RPMI7951 (cell line): ENCODE results near the gene IQUB. TPM values are rescaled to one million over a fixed set of nuclear protein-coding genes. Genes with fewer than 3 reads are reported as not detected.
"Not testable (repeated sequence)": the region's sequence is repeated elsewhere in the genome, so short reads cannot be mapped to it uniquely, and the experiment has no call there.

Source experiments
- DNase-seq: peaks from one replicate; pipeline ENCODE4 v3.0.0-alpha.2; 2012; ENCODE audit warnings: low read depth
- total RNA-seq: library from RNA; depleted of rRNA; stranded (reverse); fragments of >200 nt; shearing (Covaris generic); gene quantifications from 2 replicates; pipeline ENCODE4 v1.2.3, GENCODE V29; 2014; rRNA removed

The IQUB gene
- total RNA-seq = 0.39 and 1.1 TPM in 2 replicates

DNA sequence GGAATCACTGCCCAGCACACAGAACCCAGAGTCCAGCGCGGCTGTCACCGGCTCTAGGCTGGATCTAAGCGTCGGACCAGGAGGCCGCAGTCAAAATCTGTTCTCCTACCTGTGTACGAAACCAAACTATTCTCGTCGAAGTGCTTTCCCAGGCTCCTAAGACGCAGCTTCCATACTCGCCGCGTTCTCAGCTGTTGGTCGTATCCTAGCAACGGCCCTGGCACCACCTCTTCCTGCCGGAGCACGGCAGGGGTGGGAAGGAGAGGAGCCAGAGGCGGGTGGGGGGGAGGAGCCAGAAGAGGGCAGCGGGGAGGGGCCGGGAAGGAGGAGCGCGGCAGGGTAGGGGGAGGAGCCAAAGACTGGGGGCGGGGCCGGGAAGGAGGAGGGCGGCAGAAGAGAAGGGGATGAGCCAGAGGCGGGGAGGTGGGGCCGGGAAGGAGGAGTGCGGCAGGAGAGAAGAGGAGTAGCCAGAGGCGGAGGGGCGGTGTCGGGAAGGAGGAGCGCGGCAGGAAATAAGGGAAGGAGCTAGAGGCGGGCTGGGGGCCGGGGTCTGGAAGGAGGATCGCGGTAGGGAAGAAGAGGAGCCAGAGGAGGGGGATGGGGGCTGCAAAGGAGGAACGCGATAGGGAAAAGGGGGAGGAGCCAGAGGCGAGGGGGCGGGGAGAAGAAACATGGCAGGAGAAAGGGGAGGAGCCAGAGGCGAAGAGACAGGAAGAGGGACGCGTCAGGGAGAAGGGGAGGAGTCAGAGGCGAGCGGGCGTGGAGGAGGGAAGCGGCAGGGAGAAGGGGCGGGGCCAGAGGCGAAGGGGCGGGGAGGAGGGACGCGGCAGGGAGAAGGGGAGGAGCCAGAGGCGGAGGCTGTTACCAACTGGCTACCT is at the start of gene IQUB:
TSS of gene IQUB (minus strand) at position 213 of the 878 bp plus-strand sequence. CDS start 22,255 bp downstream, outside the sequence.
- peak; percentile 94 for DNase-seq

- DNase-seq = no peak
Observed at GRCh38 chr7:123583821-123584220, 49.4 kb upstream of the IQUB start.

DNA sequence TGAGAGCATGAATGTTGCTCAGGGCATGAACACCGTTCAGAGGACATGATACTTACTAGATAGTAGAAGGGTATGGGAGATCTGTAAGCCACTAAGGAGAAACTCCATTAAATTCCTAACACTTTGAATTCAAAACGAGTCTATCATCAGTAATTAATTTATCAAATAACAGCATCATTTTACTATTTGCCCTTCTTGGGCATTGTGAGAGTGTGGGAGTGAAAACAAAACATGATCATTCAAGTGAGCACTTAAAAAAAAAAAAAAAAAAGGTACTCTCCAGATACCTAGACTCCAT is 46.7 kb upstream of the IQUB start:
- no peak for DNase-seq

DNA sequence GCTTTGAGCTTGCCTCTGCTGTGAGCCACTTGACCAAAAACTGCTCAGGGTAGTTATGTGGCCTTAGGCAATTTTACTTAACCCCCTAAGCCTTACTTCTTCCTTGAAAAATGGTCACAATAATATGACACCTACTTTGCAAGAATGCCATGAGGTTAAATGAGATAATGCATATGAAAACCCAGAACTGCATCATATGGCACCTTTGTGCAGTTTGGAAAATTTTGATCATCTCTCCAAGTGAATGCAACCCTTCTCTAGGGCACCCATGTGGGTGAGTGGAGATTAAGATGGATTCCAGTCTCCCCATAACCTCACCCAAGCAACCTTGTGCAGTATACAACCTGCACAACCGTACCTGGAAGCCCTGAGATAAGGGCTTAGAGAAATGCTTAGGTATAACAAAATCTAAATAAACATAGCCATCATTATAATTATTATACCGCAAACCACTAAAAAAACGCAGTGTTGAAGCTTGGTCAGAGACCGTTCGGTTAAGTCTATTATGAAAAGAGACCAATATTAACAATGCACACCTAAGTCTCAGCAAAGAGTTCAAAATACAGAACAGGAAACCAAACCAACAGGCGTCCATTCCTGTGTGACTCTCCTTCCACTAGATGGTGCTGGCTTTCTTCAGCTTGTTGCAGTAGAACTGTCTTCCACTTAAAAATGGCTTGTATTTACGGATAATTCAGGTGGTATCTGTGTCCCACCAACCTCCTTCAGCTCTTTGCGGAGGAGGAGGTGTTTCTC is 46.2 kb upstream of the IQUB start:
- DNase-seq = peak; percentile 40

DNA sequence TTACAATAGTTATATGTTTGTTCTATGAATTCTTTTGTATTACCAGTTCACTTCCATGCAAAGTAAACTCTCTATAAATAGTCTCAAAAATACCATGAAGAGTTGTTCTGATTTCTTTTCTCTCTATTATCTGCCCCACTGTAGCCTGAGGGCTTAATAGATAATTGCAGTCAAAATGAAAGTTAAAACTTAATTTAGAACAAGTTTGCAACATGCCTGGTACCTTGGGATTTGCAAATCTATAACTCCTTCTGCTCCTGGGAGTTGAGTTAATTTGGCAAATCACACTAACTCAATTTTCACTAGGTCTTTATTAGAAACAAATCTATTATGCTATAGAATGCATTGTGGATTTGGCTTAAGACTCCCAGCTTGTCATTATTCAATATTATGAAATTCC is 45.0 kb upstream of the IQUB start:
- no peak for DNase-seq

DNA sequence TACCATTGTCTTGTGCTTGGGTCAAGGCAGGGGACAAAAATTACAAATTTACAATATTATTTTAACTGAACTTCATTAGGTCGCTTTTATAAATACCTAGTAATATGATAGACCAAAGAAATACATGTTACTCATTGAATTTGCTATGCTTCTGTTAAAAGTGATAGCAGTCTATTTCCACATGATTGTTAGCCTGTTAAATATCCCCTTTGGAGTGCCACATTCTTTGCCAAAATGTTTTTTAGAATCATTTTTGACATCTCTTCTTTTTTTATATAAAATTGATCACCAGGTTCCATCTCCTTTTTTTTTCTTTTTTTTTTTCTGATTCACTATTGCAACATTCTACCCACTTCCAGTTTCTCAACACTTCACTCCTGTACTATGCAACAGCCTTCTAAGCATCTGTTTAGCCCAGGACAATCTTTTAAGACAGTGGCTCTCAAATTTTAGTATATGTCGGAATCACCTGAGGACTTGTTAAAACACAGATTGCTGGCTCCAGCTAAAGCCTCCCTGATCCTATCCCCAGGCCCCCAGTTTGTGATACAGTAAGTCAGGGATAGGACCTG is 39.6 kb upstream of the IQUB start:
- DNase-seq = no peak

DNA sequence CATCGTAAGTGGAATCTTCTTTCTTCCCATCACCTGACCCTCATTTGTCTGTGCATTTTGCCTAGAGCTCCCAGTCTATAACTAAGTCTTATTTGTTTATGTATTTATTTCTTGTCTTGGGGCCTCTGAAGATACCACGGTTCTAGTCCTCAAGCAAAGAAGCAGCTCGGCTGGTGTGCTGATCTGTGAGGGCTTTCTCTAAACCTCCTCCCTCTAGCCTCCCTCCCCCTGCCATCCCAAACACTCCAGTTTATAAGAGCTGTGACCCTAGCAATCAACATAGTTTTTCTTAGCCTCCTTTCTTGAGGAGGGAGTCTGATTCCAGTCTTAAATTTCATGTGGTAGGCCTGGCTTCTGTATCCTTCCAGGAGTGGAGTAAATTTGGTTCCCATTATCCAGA is 38.9 kb upstream of the IQUB start:
- DNase-seq = no peak

GRCh38 chr7:123571684-123572083 is 37.3 kb upstream of the IQUB start:
- DNase-seq = peak; percentile 9

DNA sequence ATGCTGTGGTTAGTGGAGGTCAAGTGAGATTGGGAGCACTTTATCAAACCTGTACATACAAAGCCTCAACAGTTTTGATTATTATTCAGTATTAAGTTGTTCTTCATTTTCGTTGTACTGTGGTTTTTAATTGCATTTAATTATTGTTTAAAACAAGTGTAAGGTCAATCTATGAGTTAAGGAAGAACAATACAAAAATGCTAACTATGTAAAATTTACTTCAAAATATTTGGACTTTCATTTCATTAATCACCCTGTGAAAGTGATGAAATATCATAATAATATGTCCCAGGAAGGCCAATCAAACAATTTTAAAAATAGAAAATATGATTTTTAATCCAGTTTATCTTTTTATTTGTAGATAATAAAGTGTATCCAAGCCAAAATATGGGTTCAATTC is 36.8 kb upstream of the IQUB start:
- DNase-seq = no peak

- no peak for DNase-seq
Observed at GRCh38 chr7:123570390-123571182, 36.2 kb upstream of the IQUB start.

GRCh38 chr7:123569352-123570010 is 35.1 kb upstream of the IQUB start:
- DNase-seq = no peak

GRCh38 chr7:123562121-123562520 is 27.7 kb upstream of the IQUB start:
- no peak for DNase-seq

GRCh38 chr7:123558289-123558874 is 24.0 kb upstream of the IQUB start:
- no peak for DNase-seq

DNA sequence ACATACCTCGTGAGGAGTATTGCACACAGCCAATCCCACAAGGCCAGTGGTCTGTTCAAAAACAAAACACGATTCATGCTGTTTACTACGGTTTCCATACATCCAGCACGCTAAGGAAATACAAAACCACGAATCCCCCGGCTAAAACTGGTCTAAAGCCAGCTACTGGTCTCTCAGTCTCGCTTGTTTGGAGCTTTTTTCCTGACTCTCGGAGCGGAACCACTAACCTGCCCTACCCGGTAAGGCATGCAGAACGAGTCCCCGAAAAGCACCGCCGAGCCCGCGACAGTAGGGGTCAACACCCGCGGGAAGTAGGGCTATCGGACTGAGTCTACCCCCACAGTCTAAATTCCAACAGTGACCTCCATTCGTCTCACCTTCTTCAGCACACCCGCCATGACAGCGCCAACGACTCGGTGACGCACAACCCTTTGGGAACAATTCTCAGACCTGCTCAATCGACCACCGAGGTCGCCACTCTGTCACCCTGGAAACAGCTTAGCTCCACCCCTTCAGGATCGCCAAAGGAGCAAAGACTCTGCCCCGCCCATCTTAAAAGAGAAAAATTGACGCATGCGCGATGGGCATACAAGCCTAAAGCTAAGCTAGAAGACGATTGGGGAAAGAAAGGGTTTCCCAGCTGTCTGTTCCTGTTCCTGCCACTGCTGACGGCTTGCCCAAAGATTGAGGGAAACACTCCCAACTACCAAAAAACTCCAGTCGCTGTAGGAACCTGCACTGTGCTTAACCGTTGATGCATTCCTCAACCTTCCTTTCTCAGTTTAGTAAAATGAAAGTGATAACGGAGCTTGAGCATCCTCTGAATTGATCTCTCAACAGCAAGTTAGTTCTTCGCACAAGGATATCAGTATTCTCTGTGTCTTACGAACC is 23.2 kb upstream of the IQUB start, which contains the start of gene NDUFA5:
TSS of gene NDUFA5 (minus strand) at position 421 of the 891 bp plus-strand sequence. CDS start at position 398, 23 bp downstream.
- DNase-seq = peak; percentile 99

- DNase-seq = peak; percentile 11
Observed at GRCh38 chr7:123557016-123557397, 22.6 kb upstream of the IQUB start.

DNA sequence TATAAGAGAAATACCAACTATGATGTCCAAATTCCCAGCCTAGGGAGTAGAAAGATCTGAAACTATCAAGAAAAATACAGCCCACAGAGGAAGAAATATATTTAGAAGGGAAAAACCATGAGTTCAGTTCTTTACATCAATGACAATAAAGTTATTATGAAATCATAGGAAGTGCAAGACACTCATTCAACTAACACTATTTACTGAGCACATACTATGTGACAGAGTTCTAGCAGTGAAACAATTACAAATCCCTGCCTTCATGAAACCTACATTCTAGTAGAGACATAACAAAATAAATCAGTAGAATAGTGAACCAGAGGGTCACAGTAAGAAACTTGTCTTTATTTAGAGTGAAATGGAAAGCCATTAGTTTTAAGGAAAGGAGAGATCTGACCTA is 21.1 kb upstream of the IQUB start:
- no peak for DNase-seq

- DNase-seq = no peak
Observed at GRCh38 chr7:123553159-123553558, 18.8 kb upstream of the IQUB start.

DNA sequence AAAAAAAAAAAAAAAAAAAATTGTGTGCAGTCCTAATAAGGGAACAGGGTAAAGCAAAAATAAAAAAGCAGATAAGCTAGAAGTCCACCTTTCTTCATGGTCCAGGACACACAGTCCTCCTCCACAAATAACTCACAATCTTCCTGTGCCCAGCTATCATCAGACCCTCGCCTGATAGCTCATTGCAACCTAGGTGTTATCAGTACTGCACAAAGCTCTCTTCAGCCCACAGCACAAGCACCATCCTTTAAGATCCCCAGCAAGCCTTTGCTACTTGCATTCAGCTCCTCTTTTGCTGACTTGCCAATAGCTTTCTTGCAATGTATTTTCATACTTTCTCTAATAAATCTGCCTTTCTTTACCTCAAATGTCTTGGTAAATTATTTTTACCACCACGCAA is 18.2 kb upstream of the IQUB start:
- no peak for DNase-seq

GRCh38 chr7:123552134-123552533 is 17.7 kb upstream of the IQUB start:
- not testable (repeated sequence) for DNase-seq

- DNase-seq = no peak
Observed at GRCh38 chr7:123548406-123548805, 14.0 kb upstream of the IQUB start.
